MCF 10A (cell line): ENCODE measurements around the gene CCDC178. TPM values are rescaled to one million over a fixed set of nuclear protein-coding genes. Genes with fewer than 3 reads are reported as not detected.

Experiments used
- BruUV-seq: library from RNA; stranded (reverse); fragments of 400-500 nt; replicated peaks from 2 replicates; lab custom pipeline; 2021; lab: Mats Ljungman, UMichigan
- CTCF ChIA-PET: fragments of 300-600 bp; sonication (Branson Sonifier 250); formaldehyde crosslinking; extraction: SDS; loops from one replicate; lab custom pipeline; 2021; ENCODE audit warnings: antibody characterized with exemption, inconsistent platforms; lab: Yijun Ruan, JAX
- POLR2A ChIA-PET: fragments of 300-600, 350-650 bp; sonication (Branson Sonifier 250); formaldehyde crosslinking; extraction: SDS; loops from one replicate; lab custom pipeline; 2020; ENCODE audit warnings: antibody characterized with exemption, inconsistent platforms; lab: Yijun Ruan, JAX
- DNase-seq: peaks from one replicate; pipeline ENCODE4 v3.0.0-alpha.2; 2018; ENCODE audit not compliant: unreplicated experiment
- H3K27ac Mint-ChIP-seq: one replicate; pipeline ENCODE4 v1.8.0; 2022; ENCODE audit warnings: mild to moderate bottlenecking, low read depth, mixed read lengths; ENCODE audit not compliant: unreplicated experiment
- H3K27me3 Mint-ChIP-seq: one replicate; pipeline ENCODE4 v1.8.0; 2022; ENCODE audit warnings: mixed read lengths; ENCODE audit not compliant: insufficient read depth, unreplicated experiment
- H3K36me3 Mint-ChIP-seq: one replicate; pipeline ENCODE4 v1.8.0; 2022; ENCODE audit warnings: mild to moderate bottlenecking, moderate library complexity, mixed read lengths; ENCODE audit not compliant: insufficient read depth, unreplicated experiment
- H3K4me1 Mint-ChIP-seq: one replicate; pipeline ENCODE4 v1.8.0; 2022; ENCODE audit warnings: mixed read lengths; ENCODE audit not compliant: insufficient read depth, unreplicated experiment
- H3K4me3 Mint-ChIP-seq: one replicate; pipeline ENCODE4 v1.8.0; 2022; ENCODE audit warnings: mild to moderate bottlenecking, moderate library complexity, mixed read lengths; ENCODE audit not compliant: unreplicated experiment
- H3K9me3 Mint-ChIP-seq: one replicate; pipeline ENCODE4 v1.8.0; 2022; ENCODE audit warnings: mixed read lengths; ENCODE audit not compliant: unreplicated experiment
- CTCF ChIP-seq: fragments of 200-600 bp; IDR thresholded peaks from one replicate; pipeline ENCODE4 v1.8.0; 2022; ENCODE audit warnings: antibody characterized with exemption, mild to moderate bottlenecking; ENCODE audit not compliant: unreplicated experiment
- intact Hi-C: fragments of 100-400 bp; cut with micrococcal nuclease; formaldehyde crosslinking; loops from 2 replicates; pipeline ENCODE4 v1.14.1; 2022
- total RNA-seq: library from RNA; stranded (reverse); gene quantifications from 2 replicates; pipeline ENCODE4 v1.2.3, GENCODE V29; 2022

The CCDC178 gene
- total RNA-seq, 1 experiment from 2014 or later: 0.19 TPM

GRCh38 chr18:33304277-33304676 is 136.2 kb downstream of the CCDC178 start:
- H3K36me3 Mint-ChIP-seq: no peaks in the 10 kb centered on the region
- POLR2A ChIA-PET: no interaction called here
- no peak for DNase-seq
- no peaks in the 10 kb centered on the region for H3K4me1 Mint-ChIP-seq
- no peak overlapping the region for H3K27ac Mint-ChIP-seq
- H3K9me3 Mint-ChIP-seq: peaks cover 7% of the 10 kb centered on the region
- CTCF ChIA-PET: interaction anchor here (0.6 to 0.7 kb wide), 2 partner anchors 331 to 407 kb away, joined by 3 read pairs; no protein-coding TSS in a partner anchor
- no TSS peak for BruUV-seq
- no peak for TF ChIP-seq CTCF
- H3K27me3 Mint-ChIP-seq: no peaks in the 10 kb centered on the region
- intact Hi-C loops: no loop called here
- H3K4me3 Mint-ChIP-seq: no peak overlapping the region

GRCh38 chr18:33291539-33291938 is 149.0 kb downstream of the CCDC178 start:
- H3K9me3 Mint-ChIP-seq: no peaks in the 10 kb centered on the region
- TF ChIP-seq CTCF: no peak

GRCh38 chr18:33288082-33288716 is 152.3 kb downstream of the CCDC178 start:
- CTCF ChIA-PET: interaction anchor here (0.6 kb wide), 1 partner anchor 57 kb away, joined by 3 read pairs; no protein-coding TSS in a partner anchor
- Mint-ChIP-seq H3K9me3 (no peaks in the 10 kb centered on the region), H3K27ac (no peak overlapping the region), H3K4me1 (no peaks in the 10 kb centered on the region), H3K36me3 (no peaks in the 10 kb centered on the region), H3K27me3 (peaks cover 26% of the 10 kb centered on the region), H3K4me3 (no peak overlapping the region)
- BruUV-seq: no TSS peak
- POLR2A ChIA-PET: no interaction called here
- TF ChIP-seq CTCF: no peak
- intact Hi-C loops: no loop called here
- DNase-seq: no peak

More at GRCh38 chr18:33291539-33291938, 149.0 kb downstream of the CCDC178 start:
- H3K27me3 Mint-ChIP-seq: peaks cover 40% of the 10 kb centered on the region
- ChIA-PET CTCF (interaction anchor here (0.6 kb wide), 1 partner anchor 10 kb away, joined by 3 read pairs; no protein-coding TSS in a partner anchor), POLR2A (no interaction called here)
- no peak overlapping the region for H3K27ac Mint-ChIP-seq
- DNase-seq: no peak
- intact Hi-C loops: no loop called here
- H3K4me3 Mint-ChIP-seq: no peak overlapping the region
- BruUV-seq: no TSS peak
- no peaks in the 10 kb centered on the region for H3K36me3 Mint-ChIP-seq
- H3K4me1 Mint-ChIP-seq: no peaks in the 10 kb centered on the region

GRCh38 chr18:33282709-33283333 is 157.7 kb downstream of the CCDC178 start:
- TF ChIP-seq CTCF: no peak
- intact Hi-C loops: no loop called here
- Mint-ChIP-seq H3K9me3 (no peaks in the 10 kb centered on the region), H3K4me3 (no peak overlapping the region), H3K27ac (no peak overlapping the region), H3K4me1 (no peaks in the 10 kb centered on the region), H3K36me3 (no peaks in the 10 kb centered on the region), H3K27me3 (peaks cover under 1% of the 10 kb centered on the region)
- POLR2A ChIA-PET: no interaction called here
- no TSS peak for BruUV-seq
- DNase-seq: no peak
- CTCF ChIA-PET: interaction anchor here (0.6 kb wide), 1 partner anchor 41 kb away, joined by 3 read pairs; no protein-coding TSS in a partner anchor
